ENCODE measurements around the gene DCP2.

The DCP2 gene

DNA sequence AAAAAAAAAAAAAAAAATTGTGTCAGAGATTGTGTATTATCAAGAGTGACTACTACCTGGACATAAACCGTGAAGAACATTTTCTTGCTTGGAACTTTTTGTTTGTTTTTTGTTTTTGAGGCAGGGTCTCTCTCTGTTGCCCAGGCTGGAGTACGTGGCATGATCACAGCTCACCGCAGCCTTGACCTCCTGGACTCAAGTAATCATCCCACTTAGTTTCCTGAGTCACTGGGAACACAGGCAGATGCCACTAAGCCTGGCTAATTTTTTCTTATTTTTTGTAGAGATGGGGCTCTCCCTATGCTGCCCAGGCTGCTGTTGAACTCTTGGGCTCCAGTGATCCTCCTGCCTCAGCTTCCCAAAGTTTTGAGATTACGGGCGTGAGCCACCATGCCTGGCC lies 25.8 kb downstream of the DCP2 start (continued):
- TF ChIP-seq ZNF202 (tag by site-specific recombination; IDR thresholded peaks at IDR 0.05; ENCODE audit: borderline replicate concordance) (no peak), ZNF140 (tag by site-specific recombination; IDR thresholded peaks at IDR 0.05) (no peak), ZNF529 (tag by site-specific recombination; IDR thresholded peaks at IDR 0.05; ENCODE audit: insufficient replicate concordance) (no peak), KLF8 (tag by site-specific recombination; IDR thresholded peaks at IDR 0.05) (no peak), GFI1B (tag by site-specific recombination; IDR thresholded peaks at IDR 0.05) (no peak)

DNA sequence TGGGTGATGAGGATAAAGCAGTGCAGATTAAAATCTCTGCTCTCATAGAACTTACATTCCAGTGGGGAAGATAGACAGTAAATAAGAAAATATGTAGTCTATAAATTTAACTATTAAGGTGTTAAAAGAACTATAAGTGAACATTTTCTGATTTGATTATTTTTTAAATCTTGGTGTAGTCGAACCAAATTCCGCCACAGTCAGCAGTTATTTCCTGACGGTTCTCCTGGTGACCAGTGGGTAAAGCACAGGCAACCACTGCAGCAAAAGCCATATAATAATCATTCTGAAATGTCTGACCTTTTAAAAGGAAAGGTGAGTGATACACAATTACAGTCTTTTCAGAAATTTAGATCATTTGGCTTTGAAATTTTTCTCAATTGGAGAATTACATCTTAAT lies 27.2 kb downstream of the DCP2 start:
- TF ChIP-seq KLF8 (tag by site-specific recombination; IDR thresholded peaks at IDR 0.05) (no peak), ZNF132 (tag by site-specific recombination; IDR thresholded peaks at IDR 0.05; ENCODE audit: borderline replicate concordance) (no peak), ZNF391 (tag by site-specific recombination; IDR thresholded peaks at IDR 0.05; ENCODE audit: borderline replicate concordance, low read depth) (no peak)
- ChIA-PET POLR2A (no interaction called here), CTCF (no interaction called here)
- Histone ChIP-seq H3K4me3 (ENCODE audit: low read depth, low read length) (no peak overlapping the region), H3K36me3 (ENCODE audit: control insufficient read depth in 2 of 2, insufficient read depth in 1 of 2, low read length in 2 of 2) (peaks cover 58 to 62% of the 10 kb centered on the region in 2 experiments), H3K9me3 (ENCODE audit: control insufficient read depth, insufficient read depth, low read depth, low read length) (no peaks in the 10 kb centered on the region), H3K4me1 (ENCODE audit: control insufficient read depth, insufficient read depth, low read length) (no peaks in the 10 kb centered on the region), H3K27ac (ENCODE audit: extremely low read depth, low read depth, low read length) (no peak overlapping the region)

GRCh38 chr5:113005454-113005853 lies 28.9 kb downstream of the DCP2 start:
- TF ChIP-seq ZNF555 (tag by site-specific recombination; conservative IDR thresholded peaks at IDR 0.05) (no peak), ZBTB17 (tag by site-specific recombination; IDR thresholded peaks at IDR 0.05) (no peak), ZBTB49 (tag by site-specific recombination; IDR thresholded peaks at IDR 0.05; ENCODE audit: low read depth) (no peak)
- ChIA-PET CTCF (no interaction called here), POLR2A (no interaction called here)
- no peaks in the 10 kb centered on the region for H3K9me3 ChIP-seq (ENCODE audit: control insufficient read depth, insufficient read depth, low read depth, low read length)
- H3K4me1 ChIP-seq (ENCODE audit: control insufficient read depth, insufficient read depth, low read length), result no peaks in the 10 kb centered on the region
- no peak overlapping the region for H3K27ac ChIP-seq (ENCODE audit: extremely low read depth, low read depth, low read length)
- H3K36me3 ChIP-seq (ENCODE audit: control insufficient read depth in 2 of 2, insufficient read depth in 1 of 2, low read length in 2 of 2), result peaks cover 59 to 69% of the 10 kb centered on the region in 2 experiments
- no peak overlapping the region for H3K4me3 ChIP-seq (ENCODE audit: low read depth, low read length)

GRCh38 chr5:113017881-113018635 lies 41.5 kb downstream of the DCP2 start:
- H3K4me1 ChIP-seq (ENCODE audit: control insufficient read depth, insufficient read depth, low read length), result peaks cover 5% of the 10 kb centered on the region
- ChIA-PET POLR2A (no interaction called here), CTCF (interaction anchor here (1.1 kb wide), 1 partner anchor 16 kb away, joined by 3 read pairs; no protein-coding TSS in a partner anchor)
- no peak overlapping the region for H3K4me3 ChIP-seq (ENCODE audit: low read depth, low read length)
- no peaks in the 10 kb centered on the region for H3K9me3 ChIP-seq (ENCODE audit: control insufficient read depth, insufficient read depth, low read depth, low read length)
- no peak for TF ChIP-seq ZNF629 (tag by site-specific recombination; IDR thresholded peaks at IDR 0.05)
- H3K27ac ChIP-seq (ENCODE audit: extremely low read depth, low read depth, low read length), result no peak overlapping the region
- H3K36me3 ChIP-seq (ENCODE audit: control insufficient read depth in 2 of 2, insufficient read depth in 1 of 2, low read length in 2 of 2), result peaks cover 25 to 47% of the 10 kb centered on the region in 2 experiments

GRCh38 chr5:113020461-113021273 lies 44.1 kb downstream of the DCP2 start:
- no peak overlapping the region for H3K27ac ChIP-seq (ENCODE audit: extremely low read depth, low read depth, low read length)
- H3K4me1 ChIP-seq (ENCODE audit: control insufficient read depth, insufficient read depth, low read length), result peaks cover 5% of the 10 kb centered on the region
- H3K36me3 ChIP-seq (ENCODE audit: control insufficient read depth in 2 of 2, insufficient read depth in 1 of 2, low read length in 2 of 2), result peaks cover 19 to 37% of the 10 kb centered on the region in 2 experiments
- no peak overlapping the region for H3K4me3 ChIP-seq (ENCODE audit: low read depth, low read length)
- ChIA-PET POLR2A (interaction anchor here (0.6 kb wide), 1 partner anchor 82 kb away, joined by 3 read pairs; no protein-coding TSS in a partner anchor), CTCF (interaction anchor here (0.6 to 1.6 kb wide), 3 partner anchors 24 to 250 kb away, joined by 3 to 6 read pairs (median 4); no protein-coding TSS in a partner anchor)
- no peaks in the 10 kb centered on the region for H3K9me3 ChIP-seq (ENCODE audit: control insufficient read depth, insufficient read depth, low read depth, low read length)
- TF ChIP-seq ZNF548 (tag by site-specific recombination; IDR thresholded peaks at IDR 0.05), result no peak
- no peak for TF ChIP-seq ZNF24 (tag by site-specific recombination; IDR thresholded peaks at IDR 0.05)
- no peak for TF ChIP-seq ZNF311 (tag by site-specific recombination; IDR thresholded peaks at IDR 0.05; ENCODE audit: borderline replicate concordance)
- no peak for TF ChIP-seq SP7 (tag by site-specific recombination; IDR thresholded peaks at IDR 0.05)
- no peak for TF ChIP-seq ZSCAN23 (tag by site-specific recombination; IDR thresholded peaks at IDR 0.05)
- no peak for TF ChIP-seq ZNF23 (tag by site-specific recombination; IDR thresholded peaks at IDR 0.05; ENCODE audit: borderline replicate concordance)
- TF ChIP-seq ZNF280C (tag by site-specific recombination; IDR thresholded peaks at IDR 0.05), result no peak
- no peak for TF ChIP-seq KLF9 (tag by site-specific recombination; IDR thresholded peaks at IDR 0.05; ENCODE audit: low read depth)

Data from HEK293 (cell line).